HG02970 (cell line): ENCODE data around the gene MAD1L1.

Source experiments
- ATAC-seq: cut with Tn5 transposase; IDR thresholded peaks from one replicate; pipeline ENCODE4 v1.9.1; 2021; ENCODE audit warnings: mild to moderate bottlenecking, moderate library complexity, moderate number of reproducible peaks; ENCODE audit not compliant: unreplicated experiment, low FRiP score

MAD1L1 gene

DNA sequence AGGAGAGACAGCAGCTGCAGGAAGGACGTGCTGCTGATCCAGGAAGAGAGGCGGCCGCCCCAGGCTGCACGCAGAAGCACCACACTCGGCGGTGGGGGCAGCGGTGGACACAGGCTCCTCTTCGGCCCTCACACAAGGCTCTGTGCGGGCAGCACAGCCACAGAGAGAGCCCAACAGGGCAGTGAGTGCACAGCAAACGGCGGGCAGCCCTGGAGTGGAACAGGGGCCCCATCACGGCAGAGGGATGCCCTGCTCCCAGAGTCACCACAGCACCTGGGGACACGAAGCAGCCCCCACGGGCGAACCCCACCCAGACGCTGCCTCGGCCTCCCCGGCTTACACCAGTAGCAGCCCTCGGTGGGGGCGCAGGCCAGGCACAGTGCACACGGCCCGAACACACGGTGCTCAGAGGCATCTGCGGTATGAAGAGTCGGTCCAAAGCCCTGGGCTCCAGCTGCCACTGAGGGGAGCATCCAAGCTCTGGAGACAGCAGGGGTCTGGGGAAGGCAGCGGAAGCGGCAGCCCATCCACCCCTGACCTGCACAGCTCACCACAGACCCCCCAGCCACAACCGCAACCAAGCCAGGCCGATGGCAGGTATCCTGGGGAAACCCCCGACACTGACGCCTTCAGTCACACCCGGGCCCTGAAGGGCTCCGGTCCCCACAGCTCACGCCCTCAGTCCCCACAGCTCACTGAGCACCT lies 26.1 kb upstream of the MAD1L1 start:
- ATAC-seq: no peak

DNA sequence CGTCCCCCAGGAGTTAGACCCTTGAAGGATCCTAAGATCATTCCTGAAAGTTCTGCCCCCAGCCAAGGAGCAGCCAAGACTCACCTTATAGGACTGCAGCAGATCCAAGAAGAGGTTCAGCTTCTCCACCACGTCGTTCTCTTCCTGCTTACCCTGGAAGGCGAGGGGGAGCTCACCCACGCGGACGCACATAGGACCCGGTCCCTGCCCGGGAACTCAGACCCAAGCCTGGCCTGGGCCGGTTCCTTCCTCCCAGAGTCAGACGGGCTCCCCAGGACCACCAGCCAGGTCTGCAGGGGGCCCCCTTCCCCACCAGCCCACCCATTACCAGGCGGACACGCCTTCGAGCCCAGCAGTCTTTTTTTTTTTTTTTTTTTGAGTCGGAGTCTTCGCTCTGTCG lies 24.9 kb upstream of the MAD1L1 start:
- ATAC-seq: no peak

DNA sequence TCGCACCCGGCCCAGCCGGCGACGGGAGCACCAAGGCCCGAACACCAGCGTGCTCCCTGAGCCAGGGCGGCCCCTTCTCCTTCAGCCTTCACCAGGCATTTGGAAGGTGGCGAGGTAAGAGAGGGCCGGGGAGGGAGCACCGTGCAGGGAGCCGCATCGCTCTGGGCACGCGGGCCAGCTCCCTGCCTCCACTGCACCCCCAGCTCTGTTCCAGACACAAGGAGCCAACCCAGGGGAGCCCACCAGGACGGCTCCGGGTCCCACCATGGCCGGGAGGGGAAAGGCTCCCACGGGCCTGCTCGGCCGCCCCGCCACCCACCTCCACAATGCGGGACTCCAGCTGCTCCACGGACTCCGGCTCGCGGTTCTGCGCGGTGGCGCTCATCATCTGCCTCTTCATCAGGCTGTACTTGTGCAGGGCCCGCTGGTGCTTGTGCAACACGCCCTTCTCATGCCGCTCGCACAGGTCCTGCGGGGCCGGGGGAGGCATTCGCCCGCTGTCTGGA lies 24.4 kb upstream of the MAD1L1 start:
- no peak for ATAC-seq

DNA sequence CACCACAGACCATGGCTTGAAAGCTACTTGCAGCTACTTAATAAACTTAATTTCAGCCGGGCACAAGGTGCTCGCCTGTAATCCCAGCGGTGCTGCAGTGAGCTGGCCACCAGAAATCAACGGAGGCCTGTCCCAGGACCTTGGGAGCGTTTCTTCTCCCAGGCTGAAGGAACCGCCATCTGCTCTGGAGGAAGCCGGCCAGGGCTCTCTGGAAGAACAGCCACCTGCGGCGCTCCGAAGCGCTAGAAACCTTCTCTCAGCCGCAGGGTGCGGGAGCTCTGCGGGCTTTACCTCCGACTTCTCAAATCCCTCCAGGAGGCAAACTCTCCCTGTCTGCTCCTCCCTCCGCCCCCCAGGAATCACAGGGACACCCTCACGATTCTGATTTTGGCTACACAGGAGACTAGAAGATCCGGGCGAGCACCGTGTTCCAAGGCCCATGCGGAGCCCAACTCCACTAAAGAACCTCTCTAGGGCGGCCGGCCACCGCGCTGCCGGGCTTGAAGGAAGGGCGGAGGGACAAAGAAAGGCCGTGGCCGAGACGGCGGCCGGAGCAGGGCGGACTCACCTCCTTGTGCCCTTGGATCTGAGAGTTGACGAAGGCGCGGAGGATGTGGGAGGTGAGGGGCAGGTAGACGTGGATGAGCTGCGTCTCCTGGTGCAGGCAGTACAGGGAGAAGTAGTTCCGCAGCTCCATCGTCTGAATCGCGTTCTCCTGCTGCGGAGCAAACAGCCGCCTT lies 23.7 kb upstream of the MAD1L1 start:
- no peak for ATAC-seq

DNA sequence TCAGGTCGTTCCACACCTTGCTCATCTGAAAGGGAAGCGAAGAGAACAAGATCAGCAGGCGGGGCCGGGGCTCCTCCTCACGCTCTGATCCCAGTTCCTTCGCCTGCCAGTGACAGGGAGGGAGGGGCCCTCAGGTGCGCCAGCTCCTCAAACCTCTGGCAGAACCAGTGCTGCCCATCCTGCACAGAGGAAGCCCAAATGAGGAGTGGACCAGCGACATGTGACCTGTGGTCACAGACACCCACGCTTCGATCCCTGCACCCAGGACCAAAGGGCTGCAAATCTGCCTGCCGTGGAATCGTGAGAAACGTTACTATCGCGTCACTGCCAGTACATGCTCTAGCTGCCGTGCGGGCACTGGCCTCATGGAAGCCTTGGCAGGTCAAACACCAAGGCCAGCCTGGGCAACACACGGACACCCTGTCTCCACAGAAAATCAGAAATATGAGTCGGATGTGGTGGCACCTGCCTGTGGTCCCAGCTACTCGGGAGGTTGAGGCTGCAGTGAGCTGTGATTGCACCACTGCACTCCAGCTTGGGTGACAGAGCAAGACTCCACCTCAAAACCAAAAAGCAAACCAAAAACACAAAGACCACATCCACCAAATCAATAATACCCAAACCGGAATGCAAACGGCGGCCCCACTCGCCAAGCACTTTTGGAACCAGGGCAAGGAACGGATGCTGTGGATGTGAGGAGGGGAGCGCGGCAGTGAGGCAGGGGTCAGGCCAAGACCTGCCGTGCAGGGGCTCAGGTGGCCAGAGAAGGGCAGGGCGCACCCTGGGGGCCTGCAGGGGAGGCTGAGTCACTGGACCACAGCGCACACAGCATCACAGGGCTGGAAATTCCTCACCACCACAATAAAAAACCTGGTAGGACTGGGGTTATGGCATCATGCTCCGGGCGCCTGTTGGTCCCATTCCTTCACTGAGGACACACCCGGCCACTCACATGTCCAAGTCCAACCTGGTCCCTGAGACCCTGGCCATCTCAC lies 22.7 kb upstream of the MAD1L1 start:
- no peak for ATAC-seq

DNA sequence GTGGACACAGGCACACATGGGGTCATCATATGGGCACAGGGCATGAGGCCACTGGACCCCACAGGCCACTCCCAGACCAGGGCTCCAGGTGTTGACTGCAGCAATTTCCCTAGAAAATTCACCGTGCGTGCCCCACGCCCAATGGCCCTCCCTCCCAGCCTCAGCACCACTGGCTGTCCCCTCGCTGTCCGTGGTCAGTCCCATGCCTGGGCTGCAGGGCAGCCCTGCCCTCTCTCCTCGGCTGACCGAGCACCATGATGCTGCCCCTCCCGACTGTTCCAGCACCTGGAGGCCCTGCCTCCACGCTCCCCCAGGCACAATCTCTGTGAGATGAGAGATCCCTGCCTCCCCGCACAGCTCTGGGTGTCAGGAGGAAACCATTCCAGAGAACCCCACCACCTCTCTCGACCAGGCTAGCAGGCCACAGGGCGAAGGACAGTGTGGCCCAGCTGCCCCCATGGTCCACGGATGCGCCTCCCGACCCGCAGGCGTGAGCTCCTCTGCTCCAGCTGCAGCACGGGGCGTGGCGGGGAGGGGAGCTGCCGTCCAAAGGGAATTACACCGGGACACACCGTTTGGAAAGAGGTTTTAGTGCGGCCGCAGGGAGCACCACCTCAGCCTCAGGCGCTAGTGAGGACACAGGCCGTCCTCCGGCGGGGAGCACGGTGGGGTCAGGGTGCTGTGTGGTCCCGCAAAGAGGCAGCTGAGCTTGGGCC lies 21.8 kb upstream of the MAD1L1 start:
- no peak for ATAC-seq

DNA sequence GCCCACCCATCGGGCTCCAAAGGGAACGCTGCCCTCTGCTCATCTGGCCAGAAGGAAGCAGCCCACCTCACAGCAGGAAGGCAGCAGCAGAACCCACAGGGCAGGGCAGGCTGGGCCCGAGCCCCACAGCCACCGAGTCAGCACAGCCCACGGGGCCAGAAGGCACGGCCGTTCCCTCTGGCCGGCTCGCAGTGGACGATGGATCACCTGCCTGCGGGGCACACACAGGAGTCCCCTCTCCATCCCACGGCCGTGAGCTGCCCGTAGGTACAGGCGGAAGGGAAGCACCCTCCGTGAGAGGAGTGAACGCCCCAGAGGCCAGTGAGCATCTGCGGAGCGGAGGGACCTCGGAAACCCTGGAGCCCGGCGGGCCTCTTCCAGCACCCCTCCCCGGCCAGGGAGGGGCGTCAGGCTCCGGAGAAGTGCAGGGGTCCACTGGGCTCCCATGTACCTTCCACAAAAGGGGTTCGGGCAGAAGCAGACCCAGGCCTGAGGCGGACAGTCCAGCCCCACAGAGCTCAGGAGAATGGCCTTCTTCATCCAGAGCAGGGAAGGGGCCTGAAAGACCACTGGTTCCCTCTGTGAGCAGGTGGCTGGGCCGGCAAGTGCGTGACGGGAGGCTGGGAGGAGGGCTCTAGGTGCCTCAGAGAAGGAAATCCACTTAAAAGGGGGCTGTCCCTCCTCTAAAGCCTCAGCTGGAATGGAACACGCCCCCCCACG lies 20.9 kb upstream of the MAD1L1 start:
- ATAC-seq: no peak

DNA sequence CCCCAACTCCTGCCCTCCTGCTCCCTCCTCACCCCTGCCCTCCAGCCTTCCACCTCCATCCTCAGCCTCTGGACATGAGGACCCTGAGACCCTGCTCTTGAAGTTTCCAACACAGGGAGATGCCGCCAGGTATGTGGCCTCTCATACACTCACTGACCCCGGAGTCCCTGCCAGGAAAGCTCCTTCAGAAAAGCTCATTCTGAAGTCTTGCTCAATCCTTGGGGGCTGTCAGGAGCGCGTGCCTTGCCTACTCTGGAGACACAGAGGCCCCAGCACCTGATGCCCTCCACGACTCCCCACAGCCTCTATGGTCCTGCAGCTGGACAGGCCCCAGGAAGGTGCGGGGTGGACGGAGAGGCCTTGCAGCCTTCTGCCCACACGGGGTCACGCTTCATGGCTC lies 20.3 kb upstream of the MAD1L1 start:
- no peak for ATAC-seq

DNA sequence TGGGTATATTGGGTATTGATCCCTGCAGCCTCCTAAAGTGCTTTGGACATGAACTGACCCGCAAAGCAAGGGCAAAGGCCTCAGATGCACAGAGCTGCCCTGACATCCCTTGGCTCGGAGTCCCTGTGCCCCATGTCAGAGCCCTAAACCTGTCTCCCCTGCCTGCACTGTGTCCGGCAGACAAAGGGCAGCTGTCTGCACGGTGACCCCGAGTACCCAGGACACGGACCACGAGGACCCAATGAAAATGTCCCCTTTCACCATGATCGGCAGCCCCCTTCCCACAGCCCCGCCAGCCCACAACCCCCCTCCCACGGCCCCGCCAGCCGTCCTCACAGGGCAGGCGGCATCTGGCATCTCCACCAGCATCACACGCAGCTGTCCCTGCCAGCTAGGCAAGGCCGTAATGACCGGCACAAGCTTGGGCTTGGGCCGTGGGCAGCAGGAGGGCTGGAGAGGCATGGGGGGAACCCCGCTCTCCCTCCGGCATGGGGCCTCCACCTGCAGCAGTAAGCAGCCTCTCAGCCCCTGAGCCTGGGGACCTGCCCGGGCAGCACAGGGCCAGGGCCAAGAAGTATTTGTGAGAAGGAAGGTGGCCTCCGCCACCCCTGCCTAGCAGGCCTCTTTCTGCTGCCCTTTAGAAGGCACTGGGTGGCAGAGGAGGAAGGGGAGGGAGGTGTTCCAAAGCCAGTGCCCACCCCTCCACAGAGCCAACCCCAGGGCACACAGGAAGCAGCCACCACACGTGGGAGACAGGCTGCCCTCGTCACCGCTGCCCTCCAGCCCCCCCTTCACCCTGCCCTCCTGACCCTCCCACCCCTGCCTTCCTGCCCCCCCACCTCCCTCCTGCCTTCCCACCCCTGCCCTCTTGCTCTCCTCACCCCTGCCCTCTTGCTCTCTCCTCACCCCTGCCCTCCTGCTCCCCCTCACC lies 19.4 kb upstream of the MAD1L1 start:
- no peak for ATAC-seq

DNA sequence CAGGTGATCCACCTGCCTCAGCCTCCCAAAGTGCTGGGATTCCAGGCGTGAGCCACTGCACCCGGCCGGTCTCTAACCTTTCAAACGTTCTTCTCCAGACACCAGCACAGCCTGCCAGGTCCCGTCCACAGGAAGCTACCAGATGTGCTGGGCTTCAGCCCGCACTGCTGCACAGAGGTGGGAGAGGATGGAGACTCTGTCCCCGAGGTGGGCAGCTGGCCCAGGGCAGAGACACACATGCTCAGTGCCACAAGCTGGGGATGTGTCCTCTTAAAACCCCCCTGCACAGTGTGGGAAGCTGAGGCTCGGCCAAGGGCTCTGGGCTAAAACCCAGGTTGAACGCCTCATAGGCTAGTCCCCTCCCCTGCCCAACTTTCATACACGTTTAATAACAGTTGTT lies 18.6 kb upstream of the MAD1L1 start:
- no peak for ATAC-seq

DNA sequence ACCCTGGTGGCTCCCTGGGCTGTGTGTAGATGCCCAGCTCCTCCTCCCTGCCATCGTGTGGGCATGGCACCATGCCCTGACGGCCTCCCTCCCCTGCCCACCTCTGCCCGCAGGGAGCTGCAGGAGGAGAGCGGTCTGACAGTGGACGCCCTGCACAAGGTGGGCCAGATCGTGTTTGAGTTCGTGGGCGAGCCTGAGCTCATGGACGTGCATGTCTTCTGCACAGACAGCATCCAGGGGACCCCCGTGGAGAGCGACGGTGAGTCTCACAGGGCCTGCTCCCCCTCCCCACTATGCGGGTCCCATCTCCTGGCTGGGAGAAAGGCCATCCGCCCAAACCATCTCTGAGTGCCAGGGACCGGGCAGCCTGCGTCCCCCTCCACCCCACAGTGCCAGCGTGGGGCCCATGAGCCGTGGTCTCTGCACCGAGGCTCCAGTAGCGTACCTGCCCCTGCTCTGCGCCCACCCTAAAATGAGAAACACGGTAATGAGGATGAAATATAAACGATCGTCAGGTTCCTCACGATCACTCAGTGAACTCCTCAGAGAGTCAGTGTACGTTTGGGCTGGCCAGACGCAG lies 17.1 kb upstream of the MAD1L1 start:
- ATAC-seq: no peak

DNA sequence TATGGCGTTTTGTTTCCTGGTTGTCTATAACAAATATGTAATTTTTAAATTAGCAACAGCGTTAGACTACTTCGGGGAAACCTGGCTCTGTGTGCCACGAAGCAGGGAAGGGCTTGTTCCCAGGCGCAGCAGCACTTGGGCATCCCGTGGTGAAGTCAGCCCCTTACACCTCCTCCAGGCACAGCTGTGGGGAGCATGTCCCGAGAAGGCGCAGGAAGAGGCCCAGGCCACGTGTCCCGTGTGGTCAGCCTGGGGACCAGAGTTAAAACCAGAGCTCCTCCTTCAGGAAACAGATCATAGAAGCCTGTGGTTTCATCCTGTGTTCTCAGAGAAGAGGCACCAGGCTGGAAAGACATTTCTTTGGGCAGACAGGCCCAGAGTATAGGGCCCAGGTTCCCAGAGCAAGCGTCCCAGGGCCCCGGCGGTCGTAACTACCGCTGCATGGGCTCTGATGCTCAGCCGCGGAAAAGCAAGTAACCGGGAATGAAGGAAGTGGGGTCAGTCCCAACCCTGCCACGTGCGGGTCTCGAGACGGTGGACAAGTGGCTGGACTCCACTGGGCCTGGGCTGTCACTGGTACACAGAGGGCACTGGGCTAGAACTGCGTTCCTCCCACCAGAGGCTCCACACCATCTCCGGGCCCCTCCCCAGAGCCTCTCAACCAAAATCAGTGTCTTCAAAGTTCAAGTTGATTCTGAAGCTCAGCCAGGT lies 16.4 kb upstream of the MAD1L1 start:
- no peak for ATAC-seq

DNA sequence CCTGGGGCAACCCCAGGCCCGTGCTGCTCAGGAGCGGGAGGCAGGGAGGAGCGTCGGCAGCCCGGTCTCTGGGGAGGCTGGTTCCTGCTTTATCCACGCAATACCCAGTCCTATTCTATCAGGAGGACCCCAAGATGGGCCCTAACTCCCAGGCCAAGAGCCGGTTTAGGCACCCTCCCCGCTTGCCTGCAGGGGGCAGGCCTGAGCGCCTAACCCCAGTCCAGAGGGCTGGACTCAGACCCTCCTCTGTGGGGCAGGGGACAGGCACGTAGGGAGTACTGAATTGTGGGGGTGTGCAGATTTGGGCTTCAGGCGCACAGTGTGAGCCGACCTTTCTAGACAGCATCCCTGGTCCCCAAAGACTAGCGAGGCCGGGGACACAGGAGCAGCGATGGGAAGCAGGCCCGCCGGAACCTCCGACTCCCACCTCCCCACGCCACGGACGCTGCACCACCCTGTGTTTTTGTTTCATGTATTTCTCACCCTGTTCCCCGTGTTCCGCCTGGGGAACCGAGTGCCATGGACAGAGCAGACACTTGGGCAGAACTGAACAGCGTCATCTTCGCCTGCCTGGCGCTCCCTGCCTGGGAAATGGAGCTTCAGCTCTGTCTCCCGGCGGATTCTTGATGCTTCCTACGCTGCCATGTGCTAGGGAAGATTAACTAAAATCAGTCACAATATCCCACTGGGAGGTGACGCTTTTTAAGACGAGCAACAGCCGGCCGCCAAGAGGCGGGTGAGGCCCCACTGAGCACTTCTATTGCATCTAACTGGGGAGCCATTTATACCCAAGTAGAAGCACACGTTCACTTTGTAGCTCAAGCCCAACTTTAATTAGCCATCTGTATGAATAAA lies 14.6 kb upstream of the MAD1L1 start:
- ATAC-seq: no peak

DNA sequence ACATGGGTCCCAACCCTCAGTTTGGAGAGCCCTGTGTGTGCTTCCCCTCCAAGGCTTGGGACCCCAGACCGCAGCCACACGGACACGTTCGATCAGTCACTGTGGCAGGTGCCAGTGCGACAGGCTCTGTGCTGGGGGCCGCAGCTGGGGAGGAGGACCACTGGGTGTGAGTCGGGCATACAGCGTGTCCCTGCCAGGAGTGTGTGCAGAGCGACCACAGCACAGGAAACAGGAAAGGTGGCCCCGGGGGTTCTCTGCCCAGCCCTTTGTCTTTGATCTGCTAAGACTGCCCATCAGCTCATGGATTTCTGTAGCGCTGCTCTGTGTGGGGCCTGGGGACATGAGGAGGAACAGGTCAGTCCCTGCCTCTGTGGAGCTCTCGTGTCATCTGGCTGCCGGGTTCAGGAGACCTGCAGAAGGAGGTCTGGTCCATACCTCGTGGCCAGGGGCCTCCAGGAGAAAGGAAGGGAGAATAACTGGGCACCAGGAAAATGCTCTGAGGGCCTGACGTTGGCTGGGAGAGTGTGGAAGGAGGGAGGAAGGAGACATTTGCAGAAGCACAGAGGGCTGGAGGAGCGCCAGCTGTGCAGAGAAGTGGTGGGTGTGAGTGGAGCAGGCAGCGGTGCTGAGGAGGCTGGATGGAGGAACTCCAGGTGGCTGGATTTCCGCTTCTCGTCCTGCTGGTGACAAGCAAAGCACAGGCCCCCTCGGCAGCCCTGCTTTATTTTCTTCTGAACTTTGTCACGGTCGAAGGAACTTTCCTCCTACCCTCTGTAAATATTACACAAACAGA lies 13.3 kb upstream of the MAD1L1 start:
- ATAC-seq: no peak

DNA sequence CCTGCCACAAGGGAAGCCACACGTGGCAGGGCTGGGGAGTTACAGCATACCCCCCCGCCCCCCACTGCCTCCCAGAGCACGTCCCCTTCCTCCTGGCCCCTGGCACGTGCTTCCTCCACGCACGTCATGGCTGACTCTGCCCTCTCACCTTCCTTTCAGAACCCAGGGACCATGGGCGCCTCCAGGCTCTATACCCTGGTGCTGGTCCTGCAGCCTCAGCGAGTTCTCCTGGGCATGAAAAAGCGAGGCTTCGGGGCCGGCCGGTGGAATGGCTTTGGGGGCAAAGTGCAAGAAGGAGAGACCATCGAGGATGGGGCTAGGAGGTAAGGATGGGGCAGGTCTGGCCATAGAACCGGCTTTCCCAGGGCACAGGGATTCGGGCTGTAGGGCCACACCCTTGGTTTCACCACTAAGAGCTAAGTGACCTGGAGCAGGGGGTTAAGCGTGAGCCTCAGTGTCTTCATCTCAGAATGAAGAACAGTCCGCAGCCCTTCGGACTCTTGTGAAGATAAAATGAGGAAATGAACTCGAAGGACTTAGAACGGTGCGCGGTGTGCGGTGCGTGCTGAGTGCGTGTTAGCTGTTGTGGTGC lies 11.8 kb upstream of the MAD1L1 start:
- no peak for ATAC-seq
